Gastrocnemius medialis (tissue), 4 donors: ENCODE results near the gene EPS15.

ENCODE experiments used
- POLR2A ChIP-seq, 2 donors: fragments of 450-650 bp; IDR thresholded peaks; one replicate each; pipeline ENCODE4 v1.6.1; 2017; ENCODE audit warnings: antibody characterized with exemption in 2 of 2, mild to moderate bottlenecking in 2 of 2, moderate library complexity in 2 of 2
- TF ChIP-seq, protein P1 (sequence below), 5 experiments: fragments of 450-650 bp in 3 of 5; fragments of 200-600 bp in 2 of 5; sonication (generic) in 2 of 5; IDR thresholded peaks in 4 of 5; conservative IDR thresholded peaks in 1 of 5; 1 replicate in 4 of 5; 2 replicates in 1 of 5; pipeline ENCODE4 v1.5.1; 2016 to 2019; ENCODE audit warnings: antibody characterized with exemption in 5 of 5, mild to moderate bottlenecking in 3 of 5, moderate library complexity in 3 of 5

- no peak for TF ChIP-seq POLR2A (IDR thresholded peaks at IDR 0.05)
- TF ChIP-seq, protein P1, sequence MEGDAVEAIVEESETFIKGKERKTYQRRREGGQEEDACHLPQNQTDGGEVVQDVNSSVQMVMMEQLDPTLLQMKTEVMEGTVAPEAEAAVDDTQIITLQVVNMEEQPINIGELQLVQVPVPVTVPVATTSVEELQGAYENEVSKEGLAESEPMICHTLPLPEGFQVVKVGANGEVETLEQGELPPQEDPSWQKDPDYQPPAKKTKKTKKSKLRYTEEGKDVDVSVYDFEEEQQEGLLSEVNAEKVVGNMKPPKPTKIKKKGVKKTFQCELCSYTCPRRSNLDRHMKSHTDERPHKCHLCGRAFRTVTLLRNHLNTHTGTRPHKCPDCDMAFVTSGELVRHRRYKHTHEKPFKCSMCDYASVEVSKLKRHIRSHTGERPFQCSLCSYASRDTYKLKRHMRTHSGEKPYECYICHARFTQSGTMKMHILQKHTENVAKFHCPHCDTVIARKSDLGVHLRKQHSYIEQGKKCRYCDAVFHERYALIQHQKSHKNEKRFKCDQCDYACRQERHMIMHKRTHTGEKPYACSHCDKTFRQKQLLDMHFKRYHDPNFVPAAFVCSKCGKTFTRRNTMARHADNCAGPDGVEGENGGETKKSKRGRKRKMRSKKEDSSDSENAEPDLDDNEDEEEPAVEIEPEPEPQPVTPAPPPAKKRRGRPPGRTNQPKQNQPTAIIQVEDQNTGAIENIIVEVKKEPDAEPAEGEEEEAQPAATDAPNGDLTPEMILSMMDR (IDR thresholded peaks at IDR 0.05 in 4 of 5, conservative IDR thresholded peaks at IDR 0.05 in 1 of 5) = no peak
Observed at GRCh38 chr1:51472359-51472758, 46.7 kb downstream of the EPS15 start.
